Measurements from ENCODE around the gene ISG20L2. TPM values are rescaled to one million over a fixed set of nuclear protein-coding genes. Genes with fewer than 3 reads are reported as not detected.

The ISG20L2 gene
- total and polyA plus RNA-seq, 2 donors (not counting 3 experiments of a cell fraction or from before 2014, with no cell fraction given) = 33.2 to 35.3 TPM

- H2AFZ ChIP-seq (ENCODE audit: low read depth, low read length) = peak overlapping the region; percentile 63
- peak overlapping the region; percentile 69 for H3K9ac ChIP-seq (replicated peaks; ENCODE audit: extremely low read depth, insufficient read depth, low read length)
- peak overlapping the region; percentile 47 for H3K4me2 ChIP-seq (ENCODE audit: insufficient read depth, low read length)
- no peaks in the 10 kb centered on the region for H3K9me1 ChIP-seq (replicated peaks; ENCODE audit: control insufficient read depth, extremely low read depth, insufficient read depth, low read length)
- H3K4me3 ChIP-seq (replicated peaks in 1 of 3; ENCODE audit: insufficient read depth in 1 of 3, low read depth in 1 of 3, low read length in 3 of 3) = peak overlapping the region; percentile 30 to 94 (median 73)
- H3K27me3 ChIP-seq (ENCODE audit: control insufficient read depth in 2 of 2, insufficient read depth in 2 of 2, low read length in 2 of 2) = no peaks in the 10 kb centered on the region
- POLR2A ChIA-PET = interaction anchor here (0.7 to 2.3 kb wide), 3 partner anchors 11 to 23 kb away, joined by 3 to 27 read pairs (median 6); partner anchors contain the start of genes ISG20L2, METTL25B, MRPL24 and PRCC
- CTCF ChIA-PET = interaction anchor here (0.8 to 3.9 kb wide), 8 partner anchors 9 to 139 kb away, joined by 3 to 49 read pairs (median 14); partner anchors contain the start of genes INSRR, ISG20L2, METTL25B and MRPL24
- FAIRE-seq = peak; percentile 84
- dilution Hi-C loops (cut with MboI; ENCODE audit: extremely low pct_ligation_motif_present, low sequenced_read_pairs) = no loop called here
- no peaks in the 10 kb centered on the region for H3K36me3 ChIP-seq (ENCODE audit: control insufficient read depth in 2 of 2, extremely low read depth in 1 of 2, insufficient read depth in 2 of 2, low read length in 2 of 2)
- peaks cover 42% of the 10 kb centered on the region for H3K4me1 ChIP-seq (ENCODE audit: control insufficient read depth, extremely low read depth, insufficient read depth, low read length)
- peaks cover 52% of the 10 kb centered on the region for H3K79me2 ChIP-seq (ENCODE audit: control insufficient read depth, insufficient read depth, low read length)
- peak overlapping the region; percentile 60 for H3K27ac ChIP-seq (ENCODE audit: insufficient read depth, low read depth, low read length)
- H3K9me3 ChIP-seq (replicated peaks; ENCODE audit: control insufficient read depth, insufficient read depth, low read length) = no peaks in the 10 kb centered on the region
- TF ChIP-seq FOS (IDR thresholded peaks at IDR 0.05; ENCODE audit: borderline replicate concordance, insufficient read depth, low read length) = no peak
- TF ChIP-seq, protein P1, sequence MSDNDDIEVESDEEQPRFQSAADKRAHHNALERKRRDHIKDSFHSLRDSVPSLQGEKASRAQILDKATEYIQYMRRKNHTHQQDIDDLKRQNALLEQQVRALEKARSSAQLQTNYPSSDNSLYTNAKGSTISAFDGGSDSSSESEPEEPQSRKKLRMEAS (IDR thresholded peaks at IDR 0.05; ENCODE audit: insufficient read depth, insufficient read length) = peak; percentile 75
- no peak for TF ChIP-seq EZH2 (IDR thresholded peaks at IDR 0.05; ENCODE audit: borderline replicate concordance, low read depth, low read length, severe bottlenecking)
- TF ChIP-seq GATA2 (IDR thresholded peaks at IDR 0.05; ENCODE audit: insufficient read depth, insufficient read length, low read depth, low read length) = no peak
- TF ChIP-seq MYC (IDR thresholded peaks at IDR 0.05; ENCODE audit: low read depth, low read length) = no peak
- TF ChIP-seq POLR2AphosphoS5 (IDR thresholded peaks at IDR 0.05; ENCODE audit: insufficient read depth, low read depth, low read length) = peak; percentile 82
- TF ChIP-seq POLR2A (IDR thresholded peaks at IDR 0.05; ENCODE audit: low read depth, low read length) = peak; percentile 72
- peak in 1 of 2 donors; percentile 29 for TF ChIP-seq CTCF (IDR thresholded peaks at IDR 0.05; ENCODE audit: extremely low read depth in 1 of 2, insufficient read depth in 1 of 2, low read depth in 1 of 2, low read length in 2 of 2)
- TF ChIP-seq JUN (IDR thresholded peaks at IDR 0.05; ENCODE audit: borderline replicate concordance, insufficient read depth, insufficient read length, low read depth) = no peak
- no peaks in the 10 kb centered on the region for H4K20me1 ChIP-seq (replicated peaks; ENCODE audit: control insufficient read depth, extremely low read depth, insufficient read depth, low read length)
- DNase-seq (ENCODE audit: low read depth, low spot score) = peak; percentile 97
- intact Hi-C loops (cut with micrococcal nuclease) = loop anchor here (1.0 kb wide), 3 partner anchors 11 to 24 kb away; partner anchors contain the start of genes ISG20L2, METTL25B, MRPL24 and PRCC
- BruUV-seq (replicated peaks) = TSS peak; percentile 44
Observed at GRCh38 chr1:156751757-156752481, 23.4 kb upstream of the ISG20L2 start.

Data from endothelial cell of umbilical vein (primary cell).